ENCODE data around the gene SMIM35. TPM values are rescaled to one million over a fixed set of nuclear protein-coding genes. Genes with fewer than 3 reads are reported as not detected.

Gene SMIM35
- polyA plus RNA-seq, 1 of the 3 experiments (the other 2 are of a cell fraction) = not detected

- Histone ChIP-seq H3K27me3 (ENCODE audit: insufficient read depth) (no peaks in the 10 kb centered on the region; the same call in 1 of the 2 replicates), H4K20me1 (ENCODE audit: insufficient read depth) (no peaks in the 10 kb centered on the region), H3K9me2 (no peaks in the 10 kb centered on the region), H3K9ac (no peak overlapping the region), H3K9me3 (no peaks in the 10 kb centered on the region), H3K4me1 (ENCODE audit: control insufficient read depth in 1 of 2, insufficient read depth in 2 of 2, low read depth in 1 of 2, low read length in 1 of 2) (no peaks in the 10 kb centered on the region; a peak in 1 of 4 replicates), H3F3A (replicated peaks; ENCODE audit: insufficient read depth) (no peaks in the 10 kb centered on the region), H3K4me2 (no peak overlapping the region), H3K27ac (ENCODE audit: low read depth in 2 of 2, low read length in 1 of 2) (no peak overlapping the region), H3K4me3 (ENCODE audit: low read depth in 2 of 2, low read length in 1 of 2) (no peak overlapping the region), H3K36me3 (replicated peaks in 1 of 2; ENCODE audit: control insufficient read depth in 1 of 2, insufficient read depth in 2 of 2, low read length in 1 of 2) (no peaks in the 10 kb centered on the region), H3K79me2 (ENCODE audit: insufficient read depth) (no peaks in the 10 kb centered on the region), H2AFZ (ENCODE audit: low read depth) (no peak overlapping the region)
- DNase-seq = no peak
- WGBS (ENCODE audit: low lambda C conversion rate) = 57% methylated on average over 3 of the region's 3 CpGs
- TF ChIP-seq USF1 (IDR thresholded peaks at IDR 0.05; ENCODE audit: borderline replicate concordance, low read depth) (no peak), MXI1 (IDR thresholded peaks at IDR 0.05; ENCODE audit: low read depth, low read length) (no peak), NRF1 (IDR thresholded peaks at IDR 0.05; ENCODE audit: low read depth, low read length) (no peak), IRF3 (IDR thresholded peaks at IDR 0.05; ENCODE audit: low read depth, low read length) (no peak), RCOR1 (IDR thresholded peaks at IDR 0.05; ENCODE audit: low read length) (no peak), RXRA (IDR thresholded peaks at IDR 0.05; ENCODE audit: borderline replicate concordance, low read depth) (no peak)
- POLR2A ChIA-PET = no interaction called here
- CTCF ChIA-PET = interaction anchor here (0.7 to 2.5 kb wide), 3 partner anchors 40 to 67 kb away, joined by 4 to 9 read pairs (median 9); no protein-coding TSS in a partner anchor
These were observed 72.7 kb downstream of the SMIM35 start for GRCh38 chr11:118014022-118014421.

- H3K79me2 ChIP-seq (ENCODE audit: insufficient read depth) = no peaks in the 10 kb centered on the region
- H3K9ac ChIP-seq = no peak overlapping the region
- no peak for TF ChIP-seq YY1 (IDR thresholded peaks at IDR 0.05; ENCODE audit: low read depth)
- no peak for TF ChIP-seq MAX (IDR thresholded peaks at IDR 0.05; ENCODE audit: low read depth)
- no peak for TF ChIP-seq RCOR1 (IDR thresholded peaks at IDR 0.05; ENCODE audit: low read length)
- no peak for TF ChIP-seq CTCF (IDR thresholded peaks at IDR 0.05)
- no peak for TF ChIP-seq NRF1 (IDR thresholded peaks at IDR 0.05; ENCODE audit: low read depth, low read length)
- TF ChIP-seq FOXJ3 (CRISPR knock-in tag; IDR thresholded peaks at IDR 0.05) = no peak
- no peak for TF ChIP-seq FOXM1 (IDR thresholded peaks at IDR 0.05; ENCODE audit: low read depth)
- no peak for TF ChIP-seq EZH2phosphoT487 (IDR thresholded peaks at IDR 0.05; ENCODE audit: borderline replicate concordance, low read depth)
- TF ChIP-seq EP300 (IDR thresholded peaks at IDR 0.05; ENCODE audit: borderline replicate concordance in 1 of 2, low read depth in 1 of 2, low read length in 1 of 2) = no peak
- no peak for TF ChIP-seq ELF1 (IDR thresholded peaks at IDR 0.05)
- no peak for TF ChIP-seq JUND (IDR thresholded peaks at IDR 0.05)
- H3K27ac ChIP-seq (ENCODE audit: low read depth in 2 of 2, low read length in 1 of 2) = no peak overlapping the region
- ChIA-PET POLR2A (no interaction called here), CTCF (no interaction called here)
- no peaks in the 10 kb centered on the region for H3K9me2 ChIP-seq
- no peak overlapping the region for H3K4me3 ChIP-seq (ENCODE audit: low read depth in 2 of 2, low read length in 1 of 2)
- H4K20me1 ChIP-seq (ENCODE audit: insufficient read depth) = no peaks in the 10 kb centered on the region
- H3K27me3 ChIP-seq (ENCODE audit: insufficient read depth) = no peaks in the 10 kb centered on the region; the same call in 1 of the 2 replicates
- WGBS (ENCODE audit: low lambda C conversion rate) = 24% methylated on average over 6 of the region's 7 CpGs
- H2AFZ ChIP-seq (ENCODE audit: low read depth) = no peak overlapping the region
- H3K4me2 ChIP-seq = no peak overlapping the region
- no peaks in the 10 kb centered on the region for H3F3A ChIP-seq (replicated peaks; ENCODE audit: insufficient read depth)
- H3K36me3 ChIP-seq (replicated peaks in 1 of 2; ENCODE audit: control insufficient read depth in 1 of 2, insufficient read depth in 2 of 2, low read length in 1 of 2) = no peaks in the 10 kb centered on the region
- H3K9me3 ChIP-seq = no peaks in the 10 kb centered on the region
- no peak for DNase-seq
- H3K4me1 ChIP-seq (ENCODE audit: control insufficient read depth in 1 of 2, insufficient read depth in 2 of 2, low read depth in 1 of 2, low read length in 1 of 2) = no peaks in the 10 kb centered on the region; a peak in 1 of 4 replicates
These were observed 74.6 kb downstream of the SMIM35 start for GRCh38 chr11:118012083-118012669.

Measured in SK-N-SH (cell line).